OCI-LY1 (cell line): Measurements from ENCODE around the gene AZU1.
"Not testable (repeated sequence)": the region's sequence is repeated elsewhere in the genome, so short reads cannot be mapped to it uniquely, and the experiment has no call there.

Experiments
- H2AFZ ChIP-seq: fragments of 200-600 bp; sonication (generic), shearing (Covaris generic); 2 replicates; pipeline ENCODE4 v1.6.0; 2014; ENCODE audit warnings: antibody characterized with exemption, mild to moderate bottlenecking, low read length
- H3F3A ChIP-seq: fragments of 200-600 bp; sonication (generic), shearing (Covaris generic); 2 replicates; pipeline ENCODE4 v1.6.0; 2014; ENCODE audit warnings: mild to moderate bottlenecking, antibody characterized with exemption, low read length, moderate library complexity; ENCODE audit not compliant: insufficient read depth
- H3K27ac ChIP-seq: fragments of 200-600 bp; sonication (generic); 2 replicates; pipeline ENCODE4 v1.5.1; 2014; ENCODE audit warnings: low read length, mixed run types, mild to moderate bottlenecking, low read depth; ENCODE audit not compliant: poor library complexity, severe bottlenecking
- H3K27me3 ChIP-seq: fragments of 200-600 bp; sonication (generic); 2 replicates; pipeline ENCODE4 v1.6.0; 2014; ENCODE audit warnings: antibody characterized with exemption, mild to moderate bottlenecking, low read length, moderate library complexity; ENCODE audit not compliant: insufficient read depth
- H3K36me3 ChIP-seq: fragments of 200-600 bp; sonication (generic); 2 replicates; pipeline ENCODE4 v1.6.1; 2014; ENCODE audit warnings: mild to moderate bottlenecking, antibody characterized with exemption, low read length, moderate library complexity, mixed read lengths; ENCODE audit not compliant: insufficient read depth
- H3K4me1 ChIP-seq: fragments of 200-600 bp; sonication (generic); 2 replicates; pipeline ENCODE4 v1.5.1; 2014; ENCODE audit warnings: mild to moderate bottlenecking, low read length, moderate library complexity; ENCODE audit not compliant: insufficient read depth, severe bottlenecking
- H3K4me2 ChIP-seq: fragments of 200-600 bp; sonication (generic), shearing (Covaris generic); 2 replicates; pipeline ENCODE4 v1.6.1; 2014; ENCODE audit warnings: low read length
- H3K4me3 ChIP-seq: fragments of 200-600 bp; sonication (generic); 2 replicates; pipeline ENCODE4 v1.5.1; 2014; ENCODE audit warnings: low read length, low read depth, mild to moderate bottlenecking, mixed read lengths; ENCODE audit not compliant: poor library complexity, severe bottlenecking
- H3K79me2 ChIP-seq: fragments of 200-600 bp; shearing (Covaris generic); 2 replicates; pipeline ENCODE4 v1.6.1; 2016; ENCODE audit warnings: mixed run types, low read length, mixed read lengths; ENCODE audit not compliant: insufficient read depth
- H3K9ac ChIP-seq: fragments of 200-600 bp; sonication (generic), shearing (Covaris generic); 2 replicates; pipeline ENCODE4 v1.6.1; 2014; ENCODE audit warnings: mild to moderate bottlenecking, low read length, mixed read lengths
- H3K9me2 ChIP-seq: fragments of 200-600 bp; sonication (generic), shearing (Covaris generic); 2 replicates; pipeline ENCODE4 v1.6.1; 2014; ENCODE audit warnings: low read depth, mild to moderate bottlenecking, low read length, mixed read lengths
- H3K9me3 ChIP-seq: fragments of 200-600 bp; shearing (Covaris generic); 2 replicates; pipeline ENCODE4 v1.6.1; 2014; ENCODE audit warnings: low read length, mixed read lengths
- H4K20me1 ChIP-seq: fragments of 200-600 bp; sonication (generic), shearing (Covaris generic); 2 replicates; pipeline ENCODE4 v1.6.0; 2016; ENCODE audit warnings: mild to moderate bottlenecking, low read length; ENCODE audit not compliant: insufficient read depth
- CTCF ChIP-seq: fragments of 200-600 bp; sonication (generic), shearing (Covaris generic); IDR thresholded peaks from 2 replicates; pipeline ENCODE4 v1.5.1; 2017; ENCODE audit warnings: mild to moderate bottlenecking, antibody characterized with exemption, low read length, moderate library complexity, mixed read lengths
- EZH2 ChIP-seq: fragments of 200-600 bp; sonication (generic), shearing (Covaris generic); IDR thresholded peaks from 2 replicates; pipeline ENCODE4 v1.8.0; 2017; ENCODE audit warnings: borderline replicate concordance, mixed run types, mild to moderate bottlenecking, antibody characterized with exemption, low read length, moderate library complexity, mixed read lengths

AZU1 gene

DNA sequence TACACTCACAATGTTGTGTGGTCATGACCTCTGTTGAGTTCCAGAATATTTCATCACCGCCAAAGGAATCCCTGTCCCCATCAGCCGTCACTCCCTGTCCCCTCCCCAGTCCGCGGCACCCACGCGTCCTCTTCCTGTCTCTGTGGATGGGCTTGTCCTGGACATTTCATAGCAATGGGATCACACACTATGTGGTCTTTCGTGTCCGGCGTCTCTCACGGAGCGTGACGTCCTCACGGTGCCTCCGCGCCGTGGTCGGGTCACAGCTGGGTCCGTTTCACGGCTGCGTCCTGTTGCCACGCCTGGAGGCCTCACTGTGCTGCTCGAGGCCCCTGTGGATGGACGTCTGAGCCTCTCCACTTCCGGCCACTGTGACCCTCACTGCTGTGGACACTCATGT lies 6.6 kb downstream of the AZU1 start:
- no peak overlapping the region for H3K4me3 ChIP-seq
- H3K9me3 ChIP-seq, result no peaks in the 10 kb centered on the region
- H3K79me2 ChIP-seq, result no peaks in the 10 kb centered on the region
- H3K27ac ChIP-seq, result no peak overlapping the region
- TF ChIP-seq CTCF (no peak), EZH2 (no peak)
- H3K9me2 ChIP-seq, result no peaks in the 10 kb centered on the region
- H2AFZ ChIP-seq, result no peak overlapping the region
- H3K27me3 ChIP-seq, result no peaks in the 10 kb centered on the region
- H3K36me3 ChIP-seq, result no peaks in the 10 kb centered on the region
- no peaks in the 10 kb centered on the region for H3K4me1 ChIP-seq
- no peaks in the 10 kb centered on the region for H3F3A ChIP-seq
- no peak overlapping the region for H3K9ac ChIP-seq
- H3K4me2 ChIP-seq, result no peak overlapping the region
- no peaks in the 10 kb centered on the region for H4K20me1 ChIP-seq

GRCh38 chr19:835210-835810 lies 7.7 kb downstream of the AZU1 start:
- Histone ChIP-seq H3K27me3 (no peaks in the 10 kb centered on the region), H3F3A (no peaks in the 10 kb centered on the region), H3K36me3 (no peaks in the 10 kb centered on the region), H3K9ac (no peak overlapping the region), H3K9me2 (no peaks in the 10 kb centered on the region), H3K27ac (no peak overlapping the region), H3K4me1 (no peaks in the 10 kb centered on the region), H3K4me2 (no peak overlapping the region), H3K79me2 (no peaks in the 10 kb centered on the region), H4K20me1 (no peaks in the 10 kb centered on the region), H2AFZ (no peak overlapping the region), H3K9me3 (no peaks in the 10 kb centered on the region), H3K4me3 (no peak overlapping the region)
- no peak for TF ChIP-seq EZH2
- no peak for TF ChIP-seq CTCF

- TF ChIP-seq EZH2 (no peak), CTCF (no peak)
- Histone ChIP-seq H3K36me3 (no peaks in the 10 kb centered on the region), H3F3A (no peaks in the 10 kb centered on the region), H3K9me2 (no peaks in the 10 kb centered on the region), H2AFZ (no peak within 1 kb of the TSS), H3K27me3 (peaks cover 4% of the 10 kb centered on the region; the same call in 1 of the 2 replicates), H3K4me2 (no peak within 1 kb of the TSS), H3K79me2 (no peaks in the 10 kb centered on the region), H3K4me3 (no peak within 1 kb of the TSS), H3K9me3 (no peaks in the 10 kb centered on the region), H3K4me1 (no peaks in the 10 kb centered on the region), H3K9ac (no peak within 1 kb of the TSS), H4K20me1 (no peaks in the 10 kb centered on the region), H3K27ac (no peak within 1 kb of the TSS)
Measured at GRCh38 chr19:840519-841206, 13.0 kb downstream of the AZU1 start, which contains the start of gene PRTN3. TSS of gene PRTN3 (plus strand) at chr19:840999. CDS start at chr19:841009, 10 bp downstream.

DNA sequence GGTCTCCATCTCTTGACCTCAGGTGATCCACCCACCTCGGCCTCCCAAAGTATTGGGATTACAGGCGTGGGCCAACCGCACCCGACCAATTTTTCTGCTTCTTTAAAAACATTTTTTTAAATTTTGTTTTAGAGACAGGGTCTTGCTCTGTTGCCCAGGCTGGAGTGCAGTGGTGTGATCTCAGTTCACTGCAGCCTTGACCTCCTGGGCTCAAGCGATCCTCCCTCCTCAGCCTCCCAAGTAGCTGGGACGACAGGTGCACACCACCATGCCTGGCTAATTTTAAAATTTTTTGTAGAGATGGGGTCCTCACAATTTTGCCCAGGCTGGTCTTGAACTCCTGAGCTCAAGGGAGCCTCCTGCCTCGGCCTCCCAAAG lies 15.2 kb downstream of the AZU1 start:
- H3K27me3 ChIP-seq, H3K27ac ChIP-seq, H3K9me2 ChIP-seq, H4K20me1 ChIP-seq, H3K9ac ChIP-seq, H3K4me3 ChIP-seq, H3K79me2 ChIP-seq, H3K36me3 ChIP-seq, H3K4me1 ChIP-seq, H3K9me3 ChIP-seq, H3F3A ChIP-seq, H2AFZ ChIP-seq, H3K4me2 ChIP-seq: not testable (repeated sequence)
